T follicular helper cell (primary cell): Measurements from ENCODE around the gene UNC13C.

Experiments
- DNase-seq: peaks from one replicate; pipeline ENCODE4 v3.0.0-alpha.2; 2020; ENCODE audit warnings: low read depth

The UNC13C gene

GRCh38 chr15:54026258-54026657 is 48.0 kb downstream of the UNC13C start:
- no peak for DNase-seq

GRCh38 chr15:54026891-54027290 is 48.6 kb downstream of the UNC13C start:
- DNase-seq = no peak

- no peak for DNase-seq
Measured at GRCh38 chr15:54029081-54029480, 50.8 kb downstream of the UNC13C start.

- no peak for DNase-seq
Measured at GRCh38 chr15:54032066-54032465, 53.8 kb downstream of the UNC13C start.

DNA sequence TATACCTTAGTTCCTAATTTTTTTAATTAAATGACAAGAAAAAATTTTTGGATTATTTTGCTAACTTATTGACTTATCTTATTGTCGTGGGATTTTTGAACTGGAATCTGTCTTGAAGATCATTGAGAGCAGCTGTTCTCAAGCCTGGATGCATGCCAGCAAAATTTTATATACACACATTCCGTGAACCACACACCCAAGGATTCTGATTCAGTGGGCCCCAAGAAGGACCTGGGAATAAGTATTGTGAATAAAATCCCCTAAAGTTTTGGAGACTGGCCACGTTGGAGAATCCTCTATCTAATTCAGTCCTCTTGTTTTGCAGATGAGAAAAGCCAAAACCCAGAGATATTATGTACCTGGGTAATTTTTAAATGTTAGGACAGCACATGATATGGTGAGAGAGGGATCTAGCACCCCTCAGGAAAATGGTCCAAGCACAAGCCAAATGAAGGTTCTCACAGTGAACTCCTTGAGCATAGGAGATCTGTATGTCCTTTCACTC is 55.2 kb downstream of the UNC13C start:
- no peak for DNase-seq

GRCh38 chr15:54033869-54034458 is 55.7 kb downstream of the UNC13C start:
- no peak for DNase-seq

DNA sequence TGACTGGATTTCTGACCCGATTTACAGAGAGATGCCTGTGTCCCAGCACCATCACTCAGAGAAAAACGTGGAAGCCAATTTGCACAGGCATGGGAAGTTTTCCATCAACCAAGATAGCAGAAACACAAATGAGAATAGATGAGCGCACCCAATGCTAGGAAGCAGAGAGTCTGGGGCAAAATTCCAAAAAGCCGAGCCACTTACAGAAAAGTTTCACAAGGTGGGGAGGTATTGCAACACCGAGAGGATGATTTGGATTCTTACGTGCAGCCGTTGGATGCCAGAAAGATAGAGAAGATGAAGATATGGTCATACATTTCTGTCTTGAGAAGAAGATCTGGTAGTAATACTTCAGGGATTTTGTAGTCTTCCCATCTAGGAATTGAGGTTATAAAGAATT is 57.4 kb downstream of the UNC13C start:
- no peak for DNase-seq

- DNase-seq = no peak
Measured at GRCh38 chr15:54045397-54045796, 67.2 kb downstream of the UNC13C start.

GRCh38 chr15:54046093-54046492 is 67.9 kb downstream of the UNC13C start:
- DNase-seq = no peak

DNA sequence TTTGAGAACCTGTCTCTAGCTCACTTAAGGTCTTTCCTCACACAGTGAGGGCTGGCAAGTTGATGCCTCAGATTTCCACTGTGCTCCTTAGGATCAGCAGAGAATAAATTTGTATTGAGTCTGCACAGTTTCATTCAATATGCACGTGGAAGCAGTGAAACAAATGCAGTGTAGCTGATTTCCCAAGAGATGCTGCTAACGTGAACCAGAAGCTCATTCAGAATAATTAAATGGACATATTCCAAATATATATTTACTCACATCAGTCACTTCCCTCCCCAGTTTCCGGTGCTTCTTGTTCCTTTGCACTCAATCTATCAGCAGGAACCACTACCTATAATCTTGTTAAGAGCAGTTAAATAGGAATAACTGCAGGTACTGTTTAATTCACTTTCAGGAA is 86.1 kb downstream of the UNC13C start:
- DNase-seq = no peak

- DNase-seq = no peak
Measured at GRCh38 chr15:54066403-54066802, 88.2 kb downstream of the UNC13C start.

DNA sequence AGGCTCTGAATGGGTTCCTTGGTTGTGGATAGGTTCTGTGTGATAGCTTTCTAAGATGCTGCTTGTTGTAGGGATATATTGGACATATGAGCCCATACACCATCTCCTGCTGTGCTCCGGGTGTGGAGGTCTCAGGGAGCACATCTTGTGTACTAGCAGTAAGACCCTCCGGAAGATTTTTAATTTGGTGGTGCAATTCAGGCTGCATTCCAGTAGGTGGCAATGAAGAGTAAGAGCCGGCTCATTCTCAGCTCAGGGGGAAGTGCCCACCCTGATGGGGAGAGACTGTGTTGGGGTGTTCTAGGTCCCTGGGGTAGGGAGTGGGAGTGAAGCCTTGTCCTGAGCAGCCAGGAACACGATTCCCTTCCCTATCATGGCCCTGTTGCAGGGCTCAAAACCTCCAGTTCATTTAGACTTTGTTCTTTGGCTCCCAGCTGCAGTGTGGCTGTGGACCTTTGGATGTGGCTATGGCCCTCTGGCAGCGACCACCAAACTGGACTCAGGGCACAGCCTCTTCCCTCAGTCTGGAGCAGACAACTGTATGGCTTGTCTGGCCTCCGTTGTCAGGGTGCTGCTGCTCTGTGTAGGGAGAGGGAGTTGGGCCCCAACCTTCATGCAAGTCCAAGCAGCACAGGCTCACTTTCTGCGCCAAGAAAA is 104.7 kb downstream of the UNC13C start:
- no peak for DNase-seq

GRCh38 chr15:54083501-54083900 is 105.3 kb downstream of the UNC13C start:
- no peak for DNase-seq

GRCh38 chr15:54083991-54084390 is 105.8 kb downstream of the UNC13C start:
- DNase-seq = no peak

DNA sequence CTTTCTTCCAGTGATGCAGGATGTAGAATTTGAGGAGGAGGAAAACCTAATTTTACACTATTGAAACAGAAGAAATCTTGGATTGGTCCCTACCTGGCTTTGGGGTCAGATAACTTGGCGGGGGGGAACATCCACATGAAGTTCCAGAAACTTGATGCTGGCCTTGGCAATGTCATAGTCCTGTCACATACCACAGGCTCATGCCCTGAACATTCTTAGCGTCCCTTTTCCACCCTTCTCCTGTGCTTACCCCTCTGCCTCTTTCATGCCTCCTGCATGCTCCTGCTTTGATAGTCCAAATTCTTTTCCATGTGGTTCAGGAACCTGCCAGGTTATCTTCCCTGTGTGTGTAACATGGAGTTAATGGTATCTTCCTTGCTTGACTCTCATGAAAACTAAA is 110.6 kb downstream of the UNC13C start:
- DNase-seq = no peak

- no peak for DNase-seq
Measured at GRCh38 chr15:54089776-54090175, 111.5 kb downstream of the UNC13C start.

DNA sequence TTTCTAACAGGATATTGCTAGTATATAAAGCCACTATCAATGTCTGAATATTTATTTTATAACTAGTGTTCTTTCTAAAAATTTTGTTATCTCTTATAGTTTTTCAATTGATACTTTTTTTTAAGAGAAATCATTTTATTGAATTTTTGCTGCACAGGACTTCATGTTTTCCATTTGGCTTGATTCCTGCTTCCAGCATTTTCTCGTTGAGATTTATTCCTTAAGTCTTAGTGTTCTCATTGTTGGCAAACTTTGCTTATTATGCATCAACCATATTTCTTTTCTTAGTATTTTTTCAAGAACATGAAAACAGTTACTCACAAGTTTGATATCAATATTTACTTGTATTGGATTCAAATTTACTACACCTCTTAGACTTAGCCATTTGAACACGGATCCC is 113.4 kb downstream of the UNC13C start:
- DNase-seq = no peak

- DNase-seq = no peak
Measured at GRCh38 chr15:54094661-54095060, 116.4 kb downstream of the UNC13C start.

DNA sequence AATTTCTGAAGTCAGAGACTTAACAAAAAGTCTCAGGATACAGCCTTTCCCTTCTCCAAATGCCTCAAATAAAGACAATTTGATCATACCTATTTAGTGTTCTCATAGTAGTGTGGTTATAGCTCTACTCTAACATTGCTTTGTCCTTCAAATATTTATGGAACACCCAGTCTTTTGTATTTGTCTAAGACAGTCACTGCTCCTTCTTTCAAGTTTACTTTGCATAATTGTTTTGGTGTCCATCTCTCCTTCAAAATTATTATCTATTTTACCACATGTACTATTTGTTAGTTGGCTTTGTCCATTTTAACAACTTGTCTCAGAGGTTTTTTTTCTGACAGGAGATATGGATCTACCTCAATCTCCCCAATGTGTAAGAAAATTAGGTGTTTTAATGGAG is 118.8 kb downstream of the UNC13C start:
- no peak for DNase-seq

- DNase-seq = no peak
Measured at GRCh38 chr15:54099010-54099409, 120.8 kb downstream of the UNC13C start.

DNA sequence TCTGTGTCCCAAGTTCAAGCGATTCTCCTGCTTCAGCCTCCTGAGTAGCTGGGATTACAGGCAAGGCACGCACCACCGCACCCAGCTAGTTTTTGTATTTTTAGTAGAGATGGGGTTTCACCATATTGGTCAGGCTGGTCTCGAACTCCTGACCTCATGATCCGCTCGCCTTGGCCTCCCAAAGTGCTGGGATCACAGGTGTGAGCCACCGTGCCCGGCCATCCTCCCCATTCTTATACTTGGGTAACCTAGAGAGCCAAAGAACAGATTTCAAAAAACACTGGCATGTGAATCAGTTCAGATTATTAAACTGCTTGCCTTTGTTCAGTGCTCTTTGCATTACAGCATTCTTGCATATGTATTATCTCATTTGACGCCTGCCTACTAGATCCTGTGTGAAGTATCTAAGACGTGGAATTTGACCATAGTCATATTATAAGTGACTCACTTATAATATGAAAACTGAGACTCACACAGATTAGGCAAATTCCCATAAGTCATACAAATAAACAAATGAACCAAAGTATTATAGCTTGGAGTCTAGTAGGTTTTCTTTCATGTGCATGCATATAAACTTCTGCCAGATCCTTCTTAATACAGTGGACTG is 123.5 kb downstream of the UNC13C start:
- no peak for DNase-seq

GRCh38 chr15:54102704-54103103 is 124.5 kb downstream of the UNC13C start:
- DNase-seq = no peak

DNA sequence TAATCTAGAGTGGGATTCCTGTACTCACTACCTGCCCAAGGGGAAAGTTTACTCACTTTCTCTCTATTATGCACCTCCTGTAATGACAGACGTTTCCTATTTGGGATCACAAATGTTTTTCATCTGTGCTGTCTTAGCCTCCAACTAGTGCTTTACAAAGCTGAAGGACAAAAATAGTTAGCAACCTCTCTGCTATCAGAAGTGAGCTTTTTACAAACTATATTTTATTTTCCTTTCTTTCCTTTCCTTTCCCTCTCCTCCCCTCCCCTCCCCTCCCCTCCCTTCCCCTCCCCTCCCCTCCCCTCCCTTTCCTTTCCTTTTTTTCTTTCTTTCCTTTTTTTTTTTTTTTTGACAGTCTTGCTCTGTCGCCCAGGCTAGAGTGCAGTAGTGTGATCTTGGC is 130.8 kb downstream of the UNC13C start:
- no peak for DNase-seq

GRCh38 chr15:54119051-54119450 is 140.8 kb downstream of the UNC13C start:
- DNase-seq = no peak
